ENCODE results near the gene HDAC11. TPM values are rescaled to one million over a fixed set of nuclear protein-coding genes. Genes with fewer than 3 reads are reported as not detected.

HDAC11 gene
- polyA plus RNA-seq, 2 of the 4 experiments (the other 2 are of a cell fraction), result 5.6 to 8.4 TPM

DNA sequence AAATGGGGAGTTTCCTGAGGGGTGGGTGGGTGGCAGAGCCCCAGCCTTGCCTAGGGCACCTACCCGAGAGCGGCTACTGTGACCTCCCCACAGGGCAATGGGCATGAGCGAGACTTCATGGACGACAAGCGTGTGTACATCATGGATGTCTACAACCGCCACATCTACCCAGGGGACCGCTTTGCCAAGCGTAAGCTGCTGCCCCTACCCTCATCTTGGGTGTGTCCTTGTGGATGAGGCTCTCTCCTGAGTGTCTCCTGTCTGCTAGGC lies 22.6 kb downstream of the HDAC11 start:
- Histone ChIP-seq H3K27ac (no peak overlapping the region), H3K4me3 (no peak overlapping the region), H3K9me3 (no peaks in the 10 kb centered on the region), H3K4me1 (peaks cover 6% of the 10 kb centered on the region; the same call in 1 of the 3 replicates), H3K4me2 (no peak overlapping the region)
- DNase-seq (ENCODE audit: low read depth in 1 of 2, low spot score in 1 of 2) (no peak), FAIRE-seq (no peak), ATAC-seq (no peak)
- ChIA-PET CTCF (interaction anchor here (11.8 kb wide), 1 partner anchor 140 kb away, joined by 1096 read pairs; no protein-coding TSS in a partner anchor), POLR2A (no interaction called here)
- 93% methylated on average over 8 of the region's 8 CpGs for WGBS (ENCODE audit: missing lambda C conversion rate)
- TF ChIP-seq, protein P1, sequence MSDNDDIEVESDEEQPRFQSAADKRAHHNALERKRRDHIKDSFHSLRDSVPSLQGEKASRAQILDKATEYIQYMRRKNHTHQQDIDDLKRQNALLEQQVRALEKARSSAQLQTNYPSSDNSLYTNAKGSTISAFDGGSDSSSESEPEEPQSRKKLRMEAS (IDR thresholded peaks at IDR 0.05), result no peak
- no peak for TF ChIP-seq SMC3 (IDR thresholded peaks at IDR 0.05)
- no peak for TF ChIP-seq NFE2L2 (conservative IDR thresholded peaks at IDR 0.05; ENCODE audit: low read length)
- no peak for TF ChIP-seq ZNF302 (CRISPR knock-in tag; IDR thresholded peaks at IDR 0.05)
- TF ChIP-seq NR3C1 (IDR thresholded peaks at IDR 0.05), result no peak
- no peak for TF ChIP-seq TP53 (CRISPR knock-in tag; IDR thresholded peaks at IDR 0.05)

DNA sequence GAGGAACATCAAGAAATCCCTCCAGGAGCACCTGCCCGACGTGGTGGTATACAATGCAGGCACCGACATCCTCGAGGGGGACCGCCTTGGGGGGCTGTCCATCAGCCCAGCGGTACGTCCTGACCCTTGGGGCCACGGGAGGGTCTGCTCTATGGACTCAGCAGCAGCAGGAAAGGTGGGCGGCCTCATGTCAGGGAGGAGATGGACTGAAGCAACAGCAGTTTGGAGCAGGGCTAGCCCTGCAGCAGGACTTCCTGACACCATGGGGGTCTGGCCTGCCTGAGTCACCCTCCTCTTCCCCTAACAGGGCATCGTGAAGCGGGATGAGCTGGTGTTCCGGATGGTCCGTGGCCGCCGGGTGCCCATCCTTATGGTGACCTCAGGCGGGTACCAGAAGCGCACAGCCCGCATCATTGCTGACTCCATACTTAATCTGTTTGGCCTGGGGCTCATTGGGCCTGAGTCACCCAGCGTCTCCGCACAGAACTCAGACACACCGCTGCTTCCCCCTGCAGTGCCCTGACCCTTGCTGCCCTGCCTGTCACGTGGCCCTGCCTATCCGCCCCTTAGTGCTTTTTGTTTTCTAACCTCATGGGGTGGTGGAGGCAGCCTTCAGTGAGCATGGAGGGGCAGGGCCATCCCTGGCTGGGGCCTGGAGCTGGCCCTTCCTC lies 24.2 kb downstream of the HDAC11 start:
- peak in 1 of 2 experiments; percentile 23; a peak in 2 of 6 replicates for ATAC-seq

DNA sequence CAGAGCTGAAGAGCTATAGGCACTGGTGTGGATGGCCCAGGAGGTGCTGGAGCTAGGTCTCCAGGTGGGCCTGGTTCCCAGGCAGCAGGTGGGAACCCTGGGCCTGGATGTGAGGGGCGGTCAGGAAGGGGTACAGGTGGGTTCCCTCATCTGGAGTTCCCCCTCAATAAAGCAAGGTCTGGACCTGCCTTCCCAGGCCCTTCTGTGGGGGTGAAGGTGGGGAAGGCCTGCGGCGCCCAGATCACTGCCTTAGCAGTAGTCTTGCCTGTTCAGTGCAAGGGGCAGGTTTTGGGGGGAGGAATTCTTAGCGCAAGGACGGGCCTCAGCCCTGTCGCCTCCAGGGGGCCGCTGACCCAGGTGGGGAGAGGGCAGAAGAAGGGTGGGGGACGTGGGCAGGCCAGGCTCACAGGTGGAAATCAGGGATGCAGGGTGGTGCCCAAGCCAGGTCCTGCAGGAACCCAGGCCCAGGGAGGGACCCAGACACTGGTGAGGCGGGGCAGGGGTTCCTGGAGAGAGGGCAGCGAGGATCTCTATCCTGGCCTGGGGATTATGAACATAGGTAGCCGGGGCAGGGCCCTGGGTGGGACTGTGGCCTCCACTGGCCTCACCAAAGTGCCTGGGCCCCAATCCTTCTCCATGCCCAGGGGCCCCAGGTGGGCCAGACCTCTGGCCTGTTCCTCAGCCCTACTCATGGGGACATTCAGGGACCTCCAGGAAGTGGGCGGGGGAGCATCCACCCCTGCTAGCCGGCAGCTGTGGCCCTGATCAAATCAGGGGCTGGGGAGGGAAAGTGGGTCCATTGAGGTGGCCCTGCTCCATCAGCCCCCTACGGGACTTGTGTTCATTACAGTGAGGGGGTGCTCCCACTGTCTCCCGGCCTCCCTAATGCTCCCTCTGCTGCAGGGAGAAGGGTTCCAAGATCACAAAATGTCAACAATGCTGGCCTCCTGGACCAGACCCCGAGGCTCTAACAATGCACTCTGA lies 25.3 kb downstream of the HDAC11 start:
- peak overlapping the region in 1 of 2 experiments; percentile 71; a peak in 1 of 6 replicates for H3K27ac ChIP-seq
- CTCF ChIA-PET, result interaction anchor here (0.8 to 14.0 kb wide), 4 partner anchors 10 to 144 kb away, joined by 3 to 1096 read pairs (median 89); no protein-coding TSS in a partner anchor
- H3K9me3 ChIP-seq, result no peaks in the 10 kb centered on the region
- H3K4me3 ChIP-seq, result no peak overlapping the region
- no peak for TF ChIP-seq EHMT2 (IDR thresholded peaks at IDR 0.05; ENCODE audit: low read depth)
- TF ChIP-seq, protein P1 (IDR thresholded peaks at IDR 0.05), result no peak
- TF ChIP-seq ZFP36 (IDR thresholded peaks at IDR 0.05; ENCODE audit: borderline replicate concordance, partially characterized antibody), result no peak
- no peak for TF ChIP-seq POLR2AphosphoS2 (conservative IDR thresholded peaks at IDR 0.05; ENCODE audit: low read length)
- TF ChIP-seq JUN (IDR thresholded peaks at IDR 0.05), result no peak
- no peak for TF ChIP-seq CBX8 (IDR thresholded peaks at IDR 0.05)
- TF ChIP-seq MYC (IDR thresholded peaks at IDR 0.05; ENCODE audit: borderline replicate concordance, low read length), result no peak
- TF ChIP-seq, protein P2, sequence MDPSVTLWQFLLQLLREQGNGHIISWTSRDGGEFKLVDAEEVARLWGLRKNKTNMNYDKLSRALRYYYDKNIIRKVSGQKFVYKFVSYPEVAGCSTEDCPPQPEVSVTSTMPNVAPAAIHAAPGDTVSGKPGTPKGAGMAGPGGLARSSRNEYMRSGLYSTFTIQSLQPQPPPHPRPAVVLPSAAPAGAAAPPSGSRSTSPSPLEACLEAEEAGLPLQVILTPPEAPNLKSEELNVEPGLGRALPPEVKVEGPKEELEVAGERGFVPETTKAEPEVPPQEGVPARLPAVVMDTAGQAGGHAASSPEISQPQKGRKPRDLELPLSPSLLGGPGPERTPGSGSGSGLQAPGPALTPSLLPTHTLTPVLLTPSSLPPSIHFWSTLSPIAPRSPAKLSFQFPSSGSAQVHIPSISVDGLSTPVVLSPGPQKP (IDR thresholded peaks at IDR 0.05; ENCODE audit: low read depth, low read length), result no peak
- no peak for TF ChIP-seq HDAC2 (IDR thresholded peaks at IDR 0.05)
- TF ChIP-seq ZNF302 (CRISPR knock-in tag; IDR thresholded peaks at IDR 0.05), result no peak
- no peak for TF ChIP-seq SMC3 (IDR thresholded peaks at IDR 0.05)
- no peak for TF ChIP-seq NPAS2 (CRISPR knock-in tag; IDR thresholded peaks at IDR 0.05; ENCODE audit: borderline replicate concordance)
- TF ChIP-seq NFE2L2 (conservative IDR thresholded peaks at IDR 0.05; ENCODE audit: low read length), result no peak
- no peak for TF ChIP-seq FOSL2 (IDR thresholded peaks at IDR 0.05)
- no peak for TF ChIP-seq FOSL2 (CRISPR knock-in tag; IDR thresholded peaks at IDR 0.05)
- TF ChIP-seq, protein P3, sequence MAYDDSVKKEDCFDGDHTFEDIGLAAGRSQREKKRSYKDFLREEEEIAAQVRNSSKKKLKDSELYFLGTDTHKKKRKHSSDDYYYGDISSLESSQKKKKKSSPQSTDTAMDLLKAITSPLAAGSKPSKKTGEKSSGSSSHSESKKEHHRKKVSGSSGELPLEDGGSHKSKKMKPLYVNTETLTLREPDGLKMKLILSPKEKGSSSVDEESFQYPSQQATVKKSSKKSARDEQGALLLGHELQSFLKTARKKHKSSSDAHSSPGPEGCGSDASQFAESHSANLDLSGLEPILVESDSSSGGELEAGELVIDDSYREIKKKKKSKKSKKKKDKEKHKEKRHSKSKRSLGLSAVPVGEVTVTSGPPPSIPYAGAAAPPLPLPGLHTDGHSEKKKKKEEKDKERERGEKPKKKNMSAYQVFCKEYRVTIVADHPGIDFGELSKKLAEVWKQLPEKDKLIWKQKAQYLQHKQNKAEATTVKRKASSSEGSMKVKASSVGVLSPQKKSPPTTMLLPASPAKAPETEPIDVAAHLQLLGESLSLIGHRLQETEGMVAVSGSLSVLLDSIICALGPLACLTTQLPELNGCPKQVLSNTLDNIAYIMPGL (CRISPR knock-in tag; IDR thresholded peaks at IDR 0.05; ENCODE audit: borderline replicate concordance), result no peak
- TF ChIP-seq CEBPB (IDR thresholded peaks at IDR 0.05), result no peak
- TF ChIP-seq, protein P4, sequence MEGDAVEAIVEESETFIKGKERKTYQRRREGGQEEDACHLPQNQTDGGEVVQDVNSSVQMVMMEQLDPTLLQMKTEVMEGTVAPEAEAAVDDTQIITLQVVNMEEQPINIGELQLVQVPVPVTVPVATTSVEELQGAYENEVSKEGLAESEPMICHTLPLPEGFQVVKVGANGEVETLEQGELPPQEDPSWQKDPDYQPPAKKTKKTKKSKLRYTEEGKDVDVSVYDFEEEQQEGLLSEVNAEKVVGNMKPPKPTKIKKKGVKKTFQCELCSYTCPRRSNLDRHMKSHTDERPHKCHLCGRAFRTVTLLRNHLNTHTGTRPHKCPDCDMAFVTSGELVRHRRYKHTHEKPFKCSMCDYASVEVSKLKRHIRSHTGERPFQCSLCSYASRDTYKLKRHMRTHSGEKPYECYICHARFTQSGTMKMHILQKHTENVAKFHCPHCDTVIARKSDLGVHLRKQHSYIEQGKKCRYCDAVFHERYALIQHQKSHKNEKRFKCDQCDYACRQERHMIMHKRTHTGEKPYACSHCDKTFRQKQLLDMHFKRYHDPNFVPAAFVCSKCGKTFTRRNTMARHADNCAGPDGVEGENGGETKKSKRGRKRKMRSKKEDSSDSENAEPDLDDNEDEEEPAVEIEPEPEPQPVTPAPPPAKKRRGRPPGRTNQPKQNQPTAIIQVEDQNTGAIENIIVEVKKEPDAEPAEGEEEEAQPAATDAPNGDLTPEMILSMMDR (IDR thresholded peaks at IDR 0.05), result no peak
- TF ChIP-seq FOSB (CRISPR knock-in tag; IDR thresholded peaks at IDR 0.05), result no peak
- peaks cover 6% of the 10 kb centered on the region; the same call in 1 of the 3 replicates for H3K4me1 ChIP-seq
- WGBS (ENCODE audit: missing lambda C conversion rate), result 91% methylated on average over 9 of the region's 16 CpGs
- no peak for FAIRE-seq
- no peak for ATAC-seq
- H3K4me2 ChIP-seq, result no peak overlapping the region
- DNase-seq (ENCODE audit: low read depth in 1 of 2, low spot score in 1 of 2), result no peak
- POLR2A ChIA-PET, result no interaction called here

More for the DNA sequence above, 24.2 kb downstream of the HDAC11 start:
- Histone ChIP-seq H3K9me3 (no peaks in the 10 kb centered on the region), H3K4me3 (no peak overlapping the region), H3K27ac (peak overlapping the region in 1 of 2 experiments; percentile 71; a peak in 2 of 6 replicates), H3K4me2 (no peak overlapping the region), H3K4me1 (peaks cover 6% of the 10 kb centered on the region; the same call in 1 of the 3 replicates)
- CTCF ChIA-PET, result interaction anchor here (0.8 to 14.0 kb wide), 4 partner anchors 9 to 139 kb away, joined by 3 to 1096 read pairs (median 50); no protein-coding TSS in a partner anchor
- DNase-seq (ENCODE audit: low read depth in 1 of 2, low spot score in 1 of 2) (no peak), FAIRE-seq (no peak)
- POLR2A ChIA-PET, result no interaction called here
- WGBS (ENCODE audit: missing lambda C conversion rate), result 72% methylated on average over 20 of the region's 23 CpGs
- TF ChIP-seq BHLHE40 (IDR thresholded peaks at IDR 0.05; ENCODE audit: low read depth, low read length) (no peak), ZC3H11A (IDR thresholded peaks at IDR 0.05) (no peak), SMC3 (IDR thresholded peaks at IDR 0.05) (no peak)
- TF ChIP-seq, protein P5, sequence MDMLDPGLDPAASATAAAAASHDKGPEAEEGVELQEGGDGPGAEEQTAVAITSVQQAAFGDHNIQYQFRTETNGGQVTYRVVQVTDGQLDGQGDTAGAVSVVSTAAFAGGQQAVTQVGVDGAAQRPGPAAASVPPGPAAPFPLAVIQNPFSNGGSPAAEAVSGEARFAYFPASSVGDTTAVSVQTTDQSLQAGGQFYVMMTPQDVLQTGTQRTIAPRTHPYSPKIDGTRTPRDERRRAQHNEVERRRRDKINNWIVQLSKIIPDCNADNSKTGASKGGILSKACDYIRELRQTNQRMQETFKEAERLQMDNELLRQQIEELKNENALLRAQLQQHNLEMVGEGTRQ (IDR thresholded peaks at IDR 0.05), result peak; percentile 30; the same call in 1 of the 2 replicates

Data from A549 (cell line).